Nephron (organoid): ENCODE measurements around the gene ACOXL.

ENCODE experiments used
- H3K27ac Mint-ChIP-seq, 3 experiments: 2 replicates each; pipeline ENCODE4 v1.8.0; 2020; ENCODE audit warnings: mixed read lengths in 3 of 3, mild to moderate bottlenecking in 2 of 3, moderate library complexity in 1 of 3
- H3K27me3 Mint-ChIP-seq: 2 replicates; pipeline ENCODE4 v1.8.0; 2021; ENCODE audit warnings: low read depth, mild to moderate bottlenecking, moderate library complexity, mixed read lengths
- H3K36me3 Mint-ChIP-seq: 2 replicates; pipeline ENCODE4 v1.8.0; 2020; ENCODE audit warnings: low read depth, mixed read lengths
- H3K4me1 Mint-ChIP-seq: 2 replicates; pipeline ENCODE4 v1.8.0; 2020; ENCODE audit warnings: mixed read lengths
- H3K4me3 Mint-ChIP-seq, 3 experiments: 2 replicates each; pipeline ENCODE4 v1.8.0; 2020; ENCODE audit warnings: mild to moderate bottlenecking in 3 of 3, mixed read lengths in 3 of 3, moderate library complexity in 2 of 3
- H3K9me3 Mint-ChIP-seq: 2 replicates; pipeline ENCODE4 v1.8.0; 2020; ENCODE audit warnings: mixed read lengths
- CTCF ChIP-seq, 3 experiments: fragments of 200-600 bp; sonication (generic); IDR thresholded peaks; one replicate each; pipeline ENCODE4 v1.5.0; 2021; ENCODE audit warnings: antibody characterized with exemption in 3 of 3; ENCODE audit not compliant: unreplicated experiment in 3 of 3

The ACOXL gene

GRCh38 chr2:111126581-111126980 lies 394.2 kb downstream of the ACOXL start:
- H3K4me1 Mint-ChIP-seq, result peaks cover 43% of the 10 kb centered on the region
- TF ChIP-seq CTCF (IDR thresholded peaks at IDR 0.05; ENCODE audit: unreplicated experiment in 3 of 3), result no peak
- no peaks in the 10 kb centered on the region for H3K9me3 Mint-ChIP-seq
- peak overlapping the region in 1 of 3 experiments; percentile 8 for H3K27ac Mint-ChIP-seq
- H3K4me3 Mint-ChIP-seq, result peak overlapping the region; percentile 6 to 29 (median 28)
- peaks cover 81% of the 10 kb centered on the region for H3K36me3 Mint-ChIP-seq
- H3K27me3 Mint-ChIP-seq, result no peaks in the 10 kb centered on the region

- Mint-ChIP-seq H3K4me3 (peak overlapping the region in 2 of 3 experiments; percentile 28 to 30), H3K27me3 (no peaks in the 10 kb centered on the region), H3K27ac (no peak overlapping the region), H3K4me1 (peaks cover 49% of the 10 kb centered on the region), H3K36me3 (peaks cover 88% of the 10 kb centered on the region), H3K9me3 (no peaks in the 10 kb centered on the region)
- TF ChIP-seq CTCF (IDR thresholded peaks at IDR 0.05; ENCODE audit: unreplicated experiment in 3 of 3), result no peak
Observed at GRCh38 chr2:111127351-111127750, 395.0 kb downstream of the ACOXL start.

GRCh38 chr2:111128096-111128495 lies 395.7 kb downstream of the ACOXL start:
- peak overlapping the region in 1 of 3 experiments; percentile 57 for H3K4me3 Mint-ChIP-seq
- no peaks in the 10 kb centered on the region for H3K27me3 Mint-ChIP-seq
- no peak overlapping the region for H3K27ac Mint-ChIP-seq
- peaks cover 49% of the 10 kb centered on the region for H3K4me1 Mint-ChIP-seq
- no peak for TF ChIP-seq CTCF (IDR thresholded peaks at IDR 0.05; ENCODE audit: unreplicated experiment in 3 of 3)
- peaks cover 90% of the 10 kb centered on the region for H3K36me3 Mint-ChIP-seq
- no peaks in the 10 kb centered on the region for H3K9me3 Mint-ChIP-seq

- peaks cover 87% of the 10 kb centered on the region for H3K36me3 Mint-ChIP-seq
- no peaks in the 10 kb centered on the region for H3K9me3 Mint-ChIP-seq
- peak overlapping the region in 2 of 3 experiments; percentile 1 to 5 for H3K27ac Mint-ChIP-seq
- H3K4me3 Mint-ChIP-seq, result no peak overlapping the region
- H3K4me1 Mint-ChIP-seq, result peaks cover 31% of the 10 kb centered on the region
- TF ChIP-seq CTCF (IDR thresholded peaks at IDR 0.05; ENCODE audit: unreplicated experiment in 3 of 3), result no peak
- no peaks in the 10 kb centered on the region for H3K27me3 Mint-ChIP-seq
Observed at GRCh38 chr2:111133603-111134002, 401.2 kb downstream of the ACOXL start.

- no peaks in the 10 kb centered on the region for H3K27me3 Mint-ChIP-seq
- H3K27ac Mint-ChIP-seq, result no peak overlapping the region
- peaks cover 87% of the 10 kb centered on the region for H3K36me3 Mint-ChIP-seq
- H3K4me1 Mint-ChIP-seq, result peaks cover 32% of the 10 kb centered on the region
- H3K4me3 Mint-ChIP-seq, result no peak overlapping the region
- TF ChIP-seq CTCF (IDR thresholded peaks at IDR 0.05; ENCODE audit: unreplicated experiment in 3 of 3), result peak in 1 of 3 experiments; percentile 30
- no peaks in the 10 kb centered on the region for H3K9me3 Mint-ChIP-seq
Observed at GRCh38 chr2:111134055-111134454, 401.7 kb downstream of the ACOXL start.

GRCh38 chr2:111135237-111135909 lies 403.0 kb downstream of the ACOXL start:
- Mint-ChIP-seq H3K27me3 (no peaks in the 10 kb centered on the region), H3K27ac (no peak overlapping the region), H3K36me3 (peaks cover 88% of the 10 kb centered on the region), H3K4me1 (peaks cover 45% of the 10 kb centered on the region), H3K4me3 (no peak overlapping the region), H3K9me3 (no peaks in the 10 kb centered on the region)
- TF ChIP-seq CTCF (IDR thresholded peaks at IDR 0.05; ENCODE audit: unreplicated experiment in 3 of 3), result no peak
